ENCODE data around the gene GRIN2C.

- no peak for TF ChIP-seq GATA3 (IDR thresholded peaks at IDR 0.05; ENCODE audit: low read depth, low read length)
- TF ChIP-seq GATA2 (IDR thresholded peaks at IDR 0.05; ENCODE audit: low read depth, low read length), result no peak
These were observed 62.8 kb downstream of the GRIN2C start for GRCh38 chr17:74796866-74797265.
